ENCODE data around the gene WDR81. TPM values are rescaled to one million over a fixed set of nuclear protein-coding genes. Genes with fewer than 3 reads are reported as not detected.

The WDR81 gene
- polyA plus RNA-seq, 1 donor (not counting 4 experiments of a cell fraction or from before 2014, with no cell fraction given) = 4.2 TPM

- Histone ChIP-seq H3K9me3 (ENCODE audit: control insufficient read depth, low read depth, low read length) (no peaks in the 10 kb centered on the region), H4K20me1 (ENCODE audit: control insufficient read depth, extremely low read depth, insufficient read depth, low read length) (no peaks in the 10 kb centered on the region), H3K36me3 (ENCODE audit: control insufficient read depth in 2 of 2, extremely low read depth in 1 of 2, insufficient read depth in 2 of 2, low read length in 2 of 2) (no peaks in the 10 kb centered on the region), H3K27me3 (ENCODE audit: control insufficient read depth, extremely low read depth, insufficient read depth, low read length) (no peaks in the 10 kb centered on the region), H3K4me3 (ENCODE audit: control insufficient read depth in 2 of 3, extremely low read depth in 1 of 3, insufficient read depth in 2 of 3, low read depth in 1 of 3, low read length in 3 of 3) (peak overlapping the region in 2 of 3 experiments; percentile 42 to 51), H3K4me2 (ENCODE audit: control insufficient read depth, extremely low read depth, insufficient read depth, low read depth, low read length) (peak overlapping the region; percentile 78), H3K4me1 (ENCODE audit: control insufficient read depth, extremely low read depth, insufficient read depth, low read length) (peaks cover 13% of the 10 kb centered on the region), H3K9me1 (ENCODE audit: control insufficient read depth, extremely low read depth, insufficient read depth, low read length) (no peaks in the 10 kb centered on the region), H3K27ac (ENCODE audit: control insufficient read depth, insufficient read depth, low read length) (no peak overlapping the region), H3K9ac (ENCODE audit: control insufficient read depth, extremely low read depth, insufficient read depth, low read length) (peak overlapping the region; percentile 54), H2AFZ (ENCODE audit: control insufficient read depth, low read length) (peak overlapping the region; percentile 77), H3K79me2 (ENCODE audit: control insufficient read depth, insufficient read depth, low read length) (no peaks in the 10 kb centered on the region)
- TF ChIP-seq CTCF (optimal IDR thresholded peaks at IDR 0.05 in 1 of 3, IDR thresholded peaks at IDR 0.05 in 1 of 3, conservative IDR thresholded peaks at IDR 0.05 in 1 of 3; ENCODE audit: extremely low read depth in 1 of 3, insufficient read depth in 2 of 3, low read length in 3 of 3) (peak in 1 of 3 experiments; percentile 13), EZH2 (IDR thresholded peaks at IDR 0.05; ENCODE audit: low read length) (no peak)
- dilution Hi-C loops (cut with MboI; ENCODE audit: extremely low pct_ligation_motif_present, low sequenced_read_pairs) = no loop called here
- DNase-seq (ENCODE audit: low read depth, low spot score) (no peak), FAIRE-seq (peak; percentile 62)
These were observed 28.1 kb downstream of the WDR81 start for GRCh38 chr17:1752425-1753262.

GRCh38 chr17:1753767-1754429 is 29.4 kb downstream of the WDR81 start:
- no peaks in the 10 kb centered on the region for H3K9me1 ChIP-seq (ENCODE audit: control insufficient read depth, extremely low read depth, insufficient read depth, low read length)
- H3K4me3 ChIP-seq (ENCODE audit: control insufficient read depth in 2 of 3, extremely low read depth in 1 of 3, insufficient read depth in 2 of 3, low read depth in 1 of 3, low read length in 3 of 3) = no peak overlapping the region
- DNase-seq (ENCODE audit: low read depth, low spot score) = no peak
- H3K9me3 ChIP-seq (ENCODE audit: control insufficient read depth, low read depth, low read length) = no peaks in the 10 kb centered on the region
- FAIRE-seq = peak; percentile 62
- no peaks in the 10 kb centered on the region for H3K36me3 ChIP-seq (ENCODE audit: control insufficient read depth in 2 of 2, extremely low read depth in 1 of 2, insufficient read depth in 2 of 2, low read length in 2 of 2)
- no peak overlapping the region for H3K4me2 ChIP-seq (ENCODE audit: control insufficient read depth, extremely low read depth, insufficient read depth, low read depth, low read length)
- no peak for TF ChIP-seq CTCF (optimal IDR thresholded peaks at IDR 0.05 in 1 of 3, IDR thresholded peaks at IDR 0.05 in 1 of 3, conservative IDR thresholded peaks at IDR 0.05 in 1 of 3; ENCODE audit: extremely low read depth in 1 of 3, insufficient read depth in 2 of 3, low read length in 3 of 3)
- TF ChIP-seq EZH2 (IDR thresholded peaks at IDR 0.05; ENCODE audit: low read length) = no peak
- no peak overlapping the region for H3K9ac ChIP-seq (ENCODE audit: control insufficient read depth, extremely low read depth, insufficient read depth, low read length)
- H2AFZ ChIP-seq (ENCODE audit: control insufficient read depth, low read length) = no peak overlapping the region
- no peaks in the 10 kb centered on the region for H4K20me1 ChIP-seq (ENCODE audit: control insufficient read depth, extremely low read depth, insufficient read depth, low read length)
- dilution Hi-C loops (cut with MboI; ENCODE audit: extremely low pct_ligation_motif_present, low sequenced_read_pairs) = no loop called here
- H3K4me1 ChIP-seq (ENCODE audit: control insufficient read depth, extremely low read depth, insufficient read depth, low read length) = peaks cover 13% of the 10 kb centered on the region
- H3K27me3 ChIP-seq (ENCODE audit: control insufficient read depth, extremely low read depth, insufficient read depth, low read length) = no peaks in the 10 kb centered on the region
- H3K79me2 ChIP-seq (ENCODE audit: control insufficient read depth, insufficient read depth, low read length) = no peaks in the 10 kb centered on the region
- H3K27ac ChIP-seq (ENCODE audit: control insufficient read depth, insufficient read depth, low read length) = no peak overlapping the region
